ENCODE measurements around the gene LRRC4.

GRCh38 chr7:128074336-128074735, 43.1 kb upstream of the LRRC4 start:
- no peak for TF ChIP-seq SUZ12 (IDR thresholded peaks at IDR 0.05; ENCODE audit: extremely low read depth, insufficient read depth, insufficient read length)
- TF ChIP-seq YY1 (IDR thresholded peaks at IDR 0.05; ENCODE audit: insufficient read depth, insufficient read length), result no peak
- no peak for TF ChIP-seq ZNF274 (IDR thresholded peaks at IDR 0.05; ENCODE audit: low read depth, low read length)

Data from NT2/D1 (cell line).